OCI-LY3 (cell line): Measurements from ENCODE around the gene TNFAIP8L3.

Source experiments
- CTCF ChIP-seq: fragments of 200-600, 300-600 bp; sonication (generic); IDR thresholded peaks from 2 replicates; pipeline ENCODE4 v1.5.1; 2014; ENCODE audit warnings: antibody characterized with exemption, low read length, low read depth
- EZH2phosphoT487 ChIP-seq: fragments of 200-600 bp; shearing (Covaris generic); IDR thresholded peaks from 2 replicates; pipeline ENCODE4 v1.6.1; 2018; ENCODE audit warnings: antibody characterized with exemption, mixed run types, low read depth

GRCh38 chr15:51071578-51071977 lies 23.1 kb downstream of the TNFAIP8L3 start:
- TF ChIP-seq CTCF, result no peak
- TF ChIP-seq EZH2phosphoT487, result no peak
